Measurements from ENCODE around the gene SHPK. TPM values are rescaled to one million over a fixed set of nuclear protein-coding genes. Genes with fewer than 3 reads are reported as not detected.
"Not testable (repeated sequence)": the region's sequence is repeated elsewhere in the genome, so short reads cannot be mapped to it uniquely, and the experiment has no call there.

The SHPK gene
- total RNA-seq, 5 donors from 2014 or later (not counting 1 experiment from before 2014, with no cell fraction given) = 6.4 to 12.3 (median 10.5) TPM

DNA sequence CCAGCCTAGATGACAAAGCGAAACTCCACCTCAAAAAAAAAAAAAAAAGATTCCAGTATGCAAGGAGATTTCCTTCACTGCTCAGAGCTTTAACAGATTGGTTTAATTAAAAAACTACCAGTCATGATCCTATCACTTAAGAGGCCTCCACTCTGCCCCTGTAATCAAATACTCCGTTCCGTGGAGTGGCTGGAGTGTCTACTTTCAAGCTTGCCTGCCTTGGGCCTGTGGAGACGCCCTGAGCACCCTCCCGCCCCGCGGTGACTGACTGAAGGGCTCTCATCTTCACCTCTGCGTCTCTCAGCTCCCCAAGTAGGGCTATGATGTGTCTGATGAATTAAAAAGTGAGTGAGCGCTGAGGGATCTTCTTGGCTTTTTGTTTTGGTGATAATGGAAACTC lies 53.1 kb downstream of the SHPK start:
- H3K4me3 ChIP-seq (ENCODE audit: control insufficient read depth in 1 of 2, extremely low read depth in 1 of 2, low read length in 1 of 2) = no peak overlapping the region
- ChIA-PET POLR2A (no interaction called here), CTCF (interaction anchor here in 1 of 2 donors (0.7 kb wide), 1 partner anchor 13 kb away, joined by 5 read pairs; no protein-coding TSS in a partner anchor)
- no peaks in the 10 kb centered on the region for H3K9me3 ChIP-seq
- ATAC-seq (replicated peaks in 1 of 4) = no peak
- Mint-ChIP-seq H3K36me3 (peaks cover 29% of the 10 kb centered on the region), H3K27ac (no peak overlapping the region), H3K27me3 (no peaks in the 10 kb centered on the region), H3K9me3 (no peaks in the 10 kb centered on the region), H3K4me3 (no peak overlapping the region), H3K4me1 (no peaks in the 10 kb centered on the region)
- no peaks in the 10 kb centered on the region for H3K4me1 ChIP-seq (ENCODE audit: control insufficient read depth in 1 of 2, extremely low read depth in 1 of 2, insufficient read depth in 2 of 2, low read length in 2 of 2)
- no peaks in the 10 kb centered on the region for H3K27me3 ChIP-seq (replicated peaks in 1 of 2; ENCODE audit: control insufficient read depth in 2 of 2, extremely low read depth in 1 of 2, insufficient read depth in 2 of 2, low read length in 1 of 2)
- DNase-seq = no peak
- 94% methylated on average over 5 of the region's 9 CpGs for WGBS (ENCODE audit: insufficient coverage)
- H3K36me3 ChIP-seq (ENCODE audit: control insufficient read depth in 2 of 2, extremely low read depth in 1 of 2, insufficient read depth in 1 of 2, low read length in 1 of 2) = peaks cover under 1 to 15% of the 10 kb centered on the region in 2 donors
- no peak overlapping the region for H3K27ac ChIP-seq (ENCODE audit: low read length)

GRCh38 chr17:3578667-3579066 lies 57.4 kb downstream of the SHPK start:
- peaks cover 22% of the 10 kb centered on the region for H3K36me3 Mint-ChIP-seq
- H3K4me1 Mint-ChIP-seq; H3K4me3 ChIP-seq (ENCODE audit: control insufficient read depth in 1 of 2, extremely low read depth in 1 of 2, low read length in 1 of 2); H3K27ac Mint-ChIP-seq; H3K9me3 ChIP-seq; H3K27me3 ChIP-seq (replicated peaks in 1 of 2; ENCODE audit: control insufficient read depth in 2 of 2, extremely low read depth in 1 of 2, insufficient read depth in 2 of 2, low read length in 1 of 2); CTCF ChIA-PET; H3K4me3 Mint-ChIP-seq; POLR2A ChIA-PET; H3K36me3 ChIP-seq (ENCODE audit: control insufficient read depth in 2 of 2, extremely low read depth in 1 of 2, insufficient read depth in 1 of 2, low read length in 1 of 2); H3K27ac ChIP-seq (ENCODE audit: low read length); H3K9me3 Mint-ChIP-seq; H3K4me1 ChIP-seq (ENCODE audit: control insufficient read depth in 1 of 2, extremely low read depth in 1 of 2, insufficient read depth in 2 of 2, low read length in 2 of 2); ATAC-seq (replicated peaks in 1 of 4); DNase-seq; H3K27me3 Mint-ChIP-seq: not testable (repeated sequence)
- WGBS (ENCODE audit: insufficient coverage) = 80% methylated on average over 1 of the region's 4 CpGs

DNA sequence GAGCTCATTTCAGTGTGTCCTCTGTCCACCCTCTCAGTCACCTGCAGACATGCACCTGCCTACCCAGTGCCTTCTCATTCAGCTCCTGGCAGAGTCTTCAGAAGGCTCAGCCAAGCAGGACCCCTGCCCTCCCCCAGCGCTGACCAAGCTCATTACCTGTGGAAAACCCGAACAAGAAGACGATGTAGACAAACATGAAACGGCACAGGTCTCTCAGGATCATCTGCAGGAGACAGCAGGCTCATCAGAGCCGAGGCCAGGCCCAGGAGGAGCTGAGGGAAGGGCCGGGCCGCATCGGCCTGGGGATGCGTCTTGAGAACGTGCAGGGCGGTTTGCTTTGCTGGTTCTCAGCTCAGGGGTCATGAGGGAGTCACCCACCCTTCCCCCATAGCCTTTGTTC lies 59.1 kb downstream of the SHPK start:
- Histone ChIP-seq H3K4me1 (ENCODE audit: control insufficient read depth in 1 of 2, extremely low read depth in 1 of 2, insufficient read depth in 2 of 2, low read length in 2 of 2) (no peaks in the 10 kb centered on the region), H3K4me3 (ENCODE audit: control insufficient read depth in 1 of 2, extremely low read depth in 1 of 2, low read length in 1 of 2) (no peak overlapping the region), H3K36me3 (ENCODE audit: control insufficient read depth in 2 of 2, extremely low read depth in 1 of 2, insufficient read depth in 1 of 2, low read length in 1 of 2) (no peaks in the 10 kb centered on the region), H3K27ac (ENCODE audit: low read length) (no peak overlapping the region), H3K27me3 (replicated peaks in 1 of 2; ENCODE audit: control insufficient read depth in 2 of 2, extremely low read depth in 1 of 2, insufficient read depth in 2 of 2, low read length in 1 of 2) (no peaks in the 10 kb centered on the region), H3K9me3 (no peaks in the 10 kb centered on the region)
- ATAC-seq (replicated peaks in 1 of 4) = no peak
- Mint-ChIP-seq H3K36me3 (peaks cover 18% of the 10 kb centered on the region), H3K4me3 (no peak overlapping the region), H3K27ac (no peak overlapping the region), H3K27me3 (no peaks in the 10 kb centered on the region), H3K4me1 (no peaks in the 10 kb centered on the region), H3K9me3 (no peaks in the 10 kb centered on the region)
- WGBS (ENCODE audit: insufficient coverage) = 93% methylated on average over 4 of the region's 11 CpGs
- POLR2A ChIA-PET = no interaction called here
- DNase-seq = no peak
- CTCF ChIA-PET = no interaction called here

DNA sequence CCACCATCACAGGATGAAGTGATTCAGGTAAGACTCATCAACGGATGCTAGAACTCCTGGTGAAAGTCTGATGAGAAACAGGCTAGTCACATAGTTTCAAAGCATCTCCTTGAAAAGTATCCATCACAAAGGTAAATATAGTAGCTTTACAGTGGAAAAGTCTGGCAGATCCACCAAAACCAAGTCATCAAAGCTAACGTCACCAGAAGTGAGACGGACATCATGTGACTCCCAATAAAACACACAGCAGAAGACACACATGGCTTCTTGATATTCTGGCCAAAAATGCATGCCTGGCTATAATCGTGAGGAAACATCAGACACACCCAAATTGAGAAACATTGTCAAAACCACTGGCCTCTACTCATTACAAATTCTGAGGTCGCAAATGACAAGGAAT lies 60.5 kb downstream of the SHPK start:
- ChIA-PET CTCF (no interaction called here), POLR2A (no interaction called here)
- Mint-ChIP-seq H3K27me3 (no peaks in the 10 kb centered on the region), H3K4me1 (no peaks in the 10 kb centered on the region), H3K36me3 (peaks cover 15% of the 10 kb centered on the region), H3K4me3 (no peak overlapping the region), H3K9me3 (no peaks in the 10 kb centered on the region), H3K27ac (no peak overlapping the region)
- no peaks in the 10 kb centered on the region for H3K27me3 ChIP-seq (replicated peaks in 1 of 2; ENCODE audit: control insufficient read depth in 2 of 2, extremely low read depth in 1 of 2, insufficient read depth in 2 of 2, low read length in 1 of 2)
- WGBS (ENCODE audit: insufficient coverage) = 80% methylated on average over 3 of the region's 5 CpGs
- H3K27ac ChIP-seq (ENCODE audit: low read length) = no peak overlapping the region
- ATAC-seq (replicated peaks in 1 of 4) (no peak), DNase-seq (no peak)
- no peaks in the 10 kb centered on the region for H3K9me3 ChIP-seq
- peaks cover 4 to 5% of the 10 kb centered on the region in 2 donors for H3K36me3 ChIP-seq (ENCODE audit: control insufficient read depth in 2 of 2, extremely low read depth in 1 of 2, insufficient read depth in 1 of 2, low read length in 1 of 2)
- no peaks in the 10 kb centered on the region for H3K4me1 ChIP-seq (ENCODE audit: control insufficient read depth in 1 of 2, extremely low read depth in 1 of 2, insufficient read depth in 2 of 2, low read length in 2 of 2)
- H3K4me3 ChIP-seq (ENCODE audit: control insufficient read depth in 1 of 2, extremely low read depth in 1 of 2, low read length in 1 of 2) = no peak overlapping the region

GRCh38 chr17:3574231-3574630 lies 61.8 kb downstream of the SHPK start:
- Mint-ChIP-seq H3K4me3 (no peak overlapping the region), H3K27me3 (no peaks in the 10 kb centered on the region), H3K27ac (no peak overlapping the region), H3K36me3 (peaks cover 9% of the 10 kb centered on the region), H3K4me1 (no peaks in the 10 kb centered on the region), H3K9me3 (no peaks in the 10 kb centered on the region)
- 92% methylated on average over 6 of the region's 7 CpGs for WGBS (ENCODE audit: insufficient coverage)
- DNase-seq = no peak
- no peak for ATAC-seq (replicated peaks in 1 of 4)
- H3K4me1 ChIP-seq (ENCODE audit: control insufficient read depth in 1 of 2, extremely low read depth in 1 of 2, insufficient read depth in 2 of 2, low read length in 2 of 2) = no peaks in the 10 kb centered on the region
- no peaks in the 10 kb centered on the region for H3K9me3 ChIP-seq
- POLR2A ChIA-PET = interaction anchor here in 1 of 2 donors (0.6 kb wide), 1 partner anchor 1835 kb away, joined by 11 read pairs; no protein-coding TSS in a partner anchor
- CTCF ChIA-PET = no interaction called here
- peaks cover 4 to 5% of the 10 kb centered on the region in 2 donors for H3K36me3 ChIP-seq (ENCODE audit: control insufficient read depth in 2 of 2, extremely low read depth in 1 of 2, insufficient read depth in 1 of 2, low read length in 1 of 2)
- no peak overlapping the region for H3K4me3 ChIP-seq (ENCODE audit: control insufficient read depth in 1 of 2, extremely low read depth in 1 of 2, low read length in 1 of 2)
- H3K27ac ChIP-seq (ENCODE audit: low read length) = no peak overlapping the region
- no peaks in the 10 kb centered on the region for H3K27me3 ChIP-seq (replicated peaks in 1 of 2; ENCODE audit: control insufficient read depth in 2 of 2, extremely low read depth in 1 of 2, insufficient read depth in 2 of 2, low read length in 1 of 2)

- 94% methylated on average over 8 of the region's 22 CpGs for WGBS (ENCODE audit: insufficient coverage)
- no peak for DNase-seq
These were observed 62.6 kb downstream of the SHPK start for GRCh38 chr17:3573246-3574100.

More at GRCh38 chr17:3573246-3574100, 62.6 kb downstream of the SHPK start:
- ATAC-seq (replicated peaks in 1 of 4) = no peak
- no peaks in the 10 kb centered on the region for H3K9me3 ChIP-seq
- CTCF ChIA-PET = interaction anchor here in 1 of 2 donors (0.7 kb wide), 1 partner anchor 291 kb away, joined by 5 read pairs; no protein-coding TSS in a partner anchor
- H3K4me1 ChIP-seq (ENCODE audit: control insufficient read depth in 1 of 2, extremely low read depth in 1 of 2, insufficient read depth in 2 of 2, low read length in 2 of 2) = no peaks in the 10 kb centered on the region
- Mint-ChIP-seq H3K27me3 (no peaks in the 10 kb centered on the region), H3K4me1 (no peaks in the 10 kb centered on the region), H3K4me3 (no peak overlapping the region), H3K9me3 (no peaks in the 10 kb centered on the region), H3K36me3 (peaks cover 6% of the 10 kb centered on the region), H3K27ac (no peak overlapping the region)
- H3K36me3 ChIP-seq (ENCODE audit: control insufficient read depth in 2 of 2, extremely low read depth in 1 of 2, insufficient read depth in 1 of 2, low read length in 1 of 2) = peaks cover 4 to 5% of the 10 kb centered on the region in 2 donors
- POLR2A ChIA-PET = no interaction called here
- H3K4me3 ChIP-seq (ENCODE audit: control insufficient read depth in 1 of 2, extremely low read depth in 1 of 2, low read length in 1 of 2) = no peak overlapping the region
- H3K27ac ChIP-seq (ENCODE audit: low read length) = no peak overlapping the region
- no peaks in the 10 kb centered on the region for H3K27me3 ChIP-seq (replicated peaks in 1 of 2; ENCODE audit: control insufficient read depth in 2 of 2, extremely low read depth in 1 of 2, insufficient read depth in 2 of 2, low read length in 1 of 2)
